OCI-LY7 (cell line): ENCODE results near the gene THAP8.

Experiments
- EZH2phosphoT487 ChIP-seq: fragments of 200-600 bp; sonication (generic); IDR thresholded peaks from 2 replicates; pipeline ENCODE4 v1.6.1; 2018; ENCODE audit warnings: low read depth, borderline replicate concordance, mild to moderate bottlenecking, mixed run types, antibody characterized with exemption, low read length, moderate library complexity, mixed read lengths
- TF ChIP-seq, protein P1 (sequence below): fragments of 200-600 bp; sonication (generic); conservative IDR thresholded peaks from 2 replicates; pipeline ENCODE4 v1.5.1; 2014; ENCODE audit warnings: mild to moderate bottlenecking, antibody characterized with exemption, low read length, moderate library complexity, mixed read lengths

- TF ChIP-seq, protein P1, sequence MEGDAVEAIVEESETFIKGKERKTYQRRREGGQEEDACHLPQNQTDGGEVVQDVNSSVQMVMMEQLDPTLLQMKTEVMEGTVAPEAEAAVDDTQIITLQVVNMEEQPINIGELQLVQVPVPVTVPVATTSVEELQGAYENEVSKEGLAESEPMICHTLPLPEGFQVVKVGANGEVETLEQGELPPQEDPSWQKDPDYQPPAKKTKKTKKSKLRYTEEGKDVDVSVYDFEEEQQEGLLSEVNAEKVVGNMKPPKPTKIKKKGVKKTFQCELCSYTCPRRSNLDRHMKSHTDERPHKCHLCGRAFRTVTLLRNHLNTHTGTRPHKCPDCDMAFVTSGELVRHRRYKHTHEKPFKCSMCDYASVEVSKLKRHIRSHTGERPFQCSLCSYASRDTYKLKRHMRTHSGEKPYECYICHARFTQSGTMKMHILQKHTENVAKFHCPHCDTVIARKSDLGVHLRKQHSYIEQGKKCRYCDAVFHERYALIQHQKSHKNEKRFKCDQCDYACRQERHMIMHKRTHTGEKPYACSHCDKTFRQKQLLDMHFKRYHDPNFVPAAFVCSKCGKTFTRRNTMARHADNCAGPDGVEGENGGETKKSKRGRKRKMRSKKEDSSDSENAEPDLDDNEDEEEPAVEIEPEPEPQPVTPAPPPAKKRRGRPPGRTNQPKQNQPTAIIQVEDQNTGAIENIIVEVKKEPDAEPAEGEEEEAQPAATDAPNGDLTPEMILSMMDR, result no peak
- TF ChIP-seq EZH2phosphoT487, result no peak
These were observed 10.1 kb downstream of the THAP8 start for GRCh38 chr19:36043952-36044351.
